IPS-NIHi7 (cell line): ENCODE measurements around the gene CPPED1.

Experiments used
- DNase-seq: peaks from one replicate; pipeline ENCODE4 v3.0.0; 2012; ENCODE audit warnings: mixed read lengths; ENCODE audit errors: extremely low spot score

The CPPED1 gene

GRCh38 chr16:12609937-12610699, 193.6 kb downstream of the CPPED1 start:
- no peak for DNase-seq
